GM10248 (cell line): Measurements from ENCODE around the gene EPHA6.
"Not testable (repeated sequence)": the region's sequence is repeated elsewhere in the genome, so short reads cannot be mapped to it uniquely, and the experiment has no call there.

Source experiments
- CTCF ChIA-PET: fragments of 300-600 bp; sonication (Branson Sonifier 250); formaldehyde crosslinking; extraction: SDS; loops from one replicate; lab custom pipeline; 2021; ENCODE audit warnings: antibody characterized with exemption; lab: Yijun Ruan, JAX
- POLR2A ChIA-PET: fragments of 350-650 bp; sonication (Branson Sonifier 250); formaldehyde crosslinking; extraction: SDS; loops from one replicate; lab custom pipeline; 2020; ENCODE audit warnings: antibody characterized with exemption; lab: Yijun Ruan, JAX
- DNase-seq: peaks from one replicate; pipeline ENCODE4 v3.0.0; 2012; ENCODE audit errors: extremely low spot score
- TF ChIP-seq, protein P1 (sequence below): IDR thresholded peaks from 2 replicates; pipeline ENCODE4 v1.5.1; 2012; ENCODE audit warnings: mild to moderate bottlenecking, low read depth; ENCODE audit errors: extremely low read depth, missing control alignments, control extremely low read depth

Gene EPHA6

DNA sequence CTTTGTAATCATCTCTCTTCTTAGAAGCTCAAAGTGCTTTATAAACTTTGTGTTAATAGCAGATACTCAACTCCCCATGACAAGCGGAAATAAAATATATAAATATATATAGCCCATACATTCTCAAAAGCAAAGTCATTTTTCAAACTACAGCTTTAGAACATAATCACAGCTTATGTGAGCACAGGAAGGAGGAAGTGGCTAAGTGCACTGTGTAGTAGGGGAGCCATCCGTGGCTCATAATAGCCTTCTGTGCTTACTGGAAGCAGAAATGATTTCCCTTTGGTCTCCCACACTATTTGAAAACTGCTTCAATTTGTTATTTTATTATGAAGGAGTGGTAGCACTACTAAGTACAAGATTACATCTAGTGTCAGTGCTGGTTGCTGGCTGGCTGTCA lies 798.7 kb downstream of the EPHA6 start:
- no peak for DNase-seq
- ChIA-PET POLR2A (no interaction called here), CTCF (interaction anchor here (1.6 kb wide), 1 partner anchor 8 kb away, joined by 4 read pairs; no protein-coding TSS in a partner anchor)
- TF ChIP-seq, protein P1, sequence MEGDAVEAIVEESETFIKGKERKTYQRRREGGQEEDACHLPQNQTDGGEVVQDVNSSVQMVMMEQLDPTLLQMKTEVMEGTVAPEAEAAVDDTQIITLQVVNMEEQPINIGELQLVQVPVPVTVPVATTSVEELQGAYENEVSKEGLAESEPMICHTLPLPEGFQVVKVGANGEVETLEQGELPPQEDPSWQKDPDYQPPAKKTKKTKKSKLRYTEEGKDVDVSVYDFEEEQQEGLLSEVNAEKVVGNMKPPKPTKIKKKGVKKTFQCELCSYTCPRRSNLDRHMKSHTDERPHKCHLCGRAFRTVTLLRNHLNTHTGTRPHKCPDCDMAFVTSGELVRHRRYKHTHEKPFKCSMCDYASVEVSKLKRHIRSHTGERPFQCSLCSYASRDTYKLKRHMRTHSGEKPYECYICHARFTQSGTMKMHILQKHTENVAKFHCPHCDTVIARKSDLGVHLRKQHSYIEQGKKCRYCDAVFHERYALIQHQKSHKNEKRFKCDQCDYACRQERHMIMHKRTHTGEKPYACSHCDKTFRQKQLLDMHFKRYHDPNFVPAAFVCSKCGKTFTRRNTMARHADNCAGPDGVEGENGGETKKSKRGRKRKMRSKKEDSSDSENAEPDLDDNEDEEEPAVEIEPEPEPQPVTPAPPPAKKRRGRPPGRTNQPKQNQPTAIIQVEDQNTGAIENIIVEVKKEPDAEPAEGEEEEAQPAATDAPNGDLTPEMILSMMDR, result no peak

DNA sequence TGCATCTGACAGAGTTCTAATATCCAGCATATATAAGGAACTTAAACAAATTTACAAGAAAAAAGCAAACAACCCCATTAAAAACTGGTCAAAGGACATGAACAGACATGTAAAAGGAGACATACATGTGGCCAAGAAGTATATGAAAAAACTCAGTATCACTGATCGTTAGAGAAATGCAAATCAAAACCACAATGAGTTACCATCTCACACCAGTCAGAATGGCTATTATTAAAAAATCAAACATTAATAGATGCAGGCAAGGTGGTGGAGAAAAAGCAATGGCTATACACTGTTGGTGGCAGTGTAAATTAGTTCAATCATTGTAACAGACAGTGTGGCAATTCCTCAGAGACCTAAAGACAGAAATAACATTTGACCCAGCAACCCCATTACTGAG lies 806.1 kb downstream of the EPHA6 start:
- CTCF ChIA-PET, result interaction anchor here (1.4 kb wide), 1 partner anchor 16 kb away, joined by 3 read pairs; no protein-coding TSS in a partner anchor
- DNase-seq, POLR2A ChIA-PET: not testable (repeated sequence)

DNA sequence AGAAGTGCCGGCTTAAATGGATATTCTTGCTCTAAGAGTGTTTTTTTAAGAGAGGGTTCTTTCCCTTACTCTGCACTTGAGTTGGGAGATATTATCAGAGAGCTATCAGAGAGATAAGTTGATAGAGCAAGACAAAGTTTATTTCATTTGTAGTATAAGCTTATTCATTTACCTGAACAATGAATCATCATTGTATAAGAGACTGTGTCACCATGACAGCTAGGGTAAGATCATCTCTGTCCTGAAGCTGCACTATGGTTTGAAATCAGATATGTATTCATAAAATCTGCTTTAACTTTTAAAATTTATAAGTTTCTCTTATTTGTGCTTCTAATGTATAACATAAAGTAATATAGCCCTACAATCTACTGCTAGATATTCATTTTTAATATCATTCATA lies 822.1 kb downstream of the EPHA6 start:
- no peak for DNase-seq
- TF ChIP-seq, protein P1, result no peak
- CTCF ChIA-PET, result interaction anchor here (1.1 to 1.8 kb wide), 3 partner anchors 10 to 16 kb away, joined by 3 to 4 read pairs (median 4); no protein-coding TSS in a partner anchor
- POLR2A ChIA-PET, result no interaction called here

DNA sequence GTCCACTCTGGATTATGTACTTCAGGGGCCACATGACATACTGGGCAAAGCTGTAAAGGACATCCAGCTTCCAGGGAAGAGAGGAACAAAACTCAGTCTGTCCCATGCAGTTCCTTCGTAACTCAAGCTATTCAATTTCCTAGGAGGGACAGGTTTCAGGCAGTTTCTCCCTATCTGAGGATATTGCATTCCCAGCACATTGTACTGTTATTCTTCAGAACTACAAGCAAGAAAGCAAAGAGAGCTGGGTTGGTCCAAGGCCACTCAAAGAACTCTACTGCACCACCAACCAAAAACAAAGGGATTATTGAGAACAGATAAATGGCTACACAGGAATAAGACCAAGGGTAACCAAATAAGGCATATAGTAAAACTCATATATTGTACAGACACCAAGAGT lies 832.5 kb downstream of the EPHA6 start:
- POLR2A ChIA-PET, result no interaction called here
- TF ChIP-seq, protein P1, result no peak
- DNase-seq, result no peak
- CTCF ChIA-PET, result interaction anchor here (1.2 kb wide), 1 partner anchor 11 kb away, joined by 4 read pairs; no protein-coding TSS in a partner anchor

DNA sequence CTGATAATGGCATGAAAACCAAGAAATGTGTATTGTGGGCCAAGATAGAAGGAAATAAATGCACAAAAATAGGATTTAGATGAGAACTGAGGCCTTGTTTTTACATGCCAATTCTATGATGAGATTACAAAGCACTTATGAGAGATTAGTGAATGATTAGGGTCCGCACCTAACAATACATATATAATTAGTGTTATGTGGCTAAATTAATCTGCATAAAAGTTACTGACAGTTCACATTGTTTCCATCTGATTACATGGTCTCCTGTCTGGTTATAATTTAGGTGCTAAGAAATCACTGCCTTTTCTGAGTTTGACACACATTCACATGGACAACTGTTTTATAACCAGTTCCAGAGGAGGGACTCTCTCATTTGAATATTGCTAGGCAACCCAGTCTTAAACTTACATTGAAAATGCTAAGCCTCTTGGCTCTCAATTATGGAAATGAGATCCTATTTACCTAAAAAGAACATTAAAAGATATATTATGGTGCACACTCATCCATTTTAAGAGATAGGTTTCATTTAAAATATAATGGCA lies 833.1 kb downstream of the EPHA6 start:
- ChIA-PET CTCF (no interaction called here), POLR2A (no interaction called here)
- TF ChIP-seq, protein P1, result no peak
- DNase-seq, result no peak

DNA sequence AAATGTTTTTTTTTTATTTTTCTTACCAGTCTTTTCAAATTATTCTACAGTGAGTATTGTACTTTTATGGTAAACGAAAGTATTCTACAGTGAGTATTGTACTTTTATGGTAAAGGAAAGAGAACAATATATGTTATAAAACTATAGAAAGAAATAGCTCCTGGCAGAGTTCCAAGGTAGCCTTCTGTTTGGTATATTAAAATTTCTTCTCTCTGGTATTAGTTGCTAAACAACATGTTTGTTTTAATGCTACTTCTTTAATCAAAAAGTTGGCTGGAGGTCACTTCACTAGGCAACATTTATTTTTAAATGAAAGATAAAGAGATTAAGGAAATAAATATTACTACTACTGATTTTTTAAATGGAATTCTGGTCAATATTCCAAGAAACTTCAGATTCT lies 841.6 kb downstream of the EPHA6 start:
- no peak for DNase-seq
- CTCF ChIA-PET, result interaction anchor here (1.2 to 1.5 kb wide), 2 partner anchors 15 to 63 kb away, joined by 3 read pairs; no protein-coding TSS in a partner anchor
- POLR2A ChIA-PET, result no interaction called here
- TF ChIP-seq, protein P1, result no peak

DNA sequence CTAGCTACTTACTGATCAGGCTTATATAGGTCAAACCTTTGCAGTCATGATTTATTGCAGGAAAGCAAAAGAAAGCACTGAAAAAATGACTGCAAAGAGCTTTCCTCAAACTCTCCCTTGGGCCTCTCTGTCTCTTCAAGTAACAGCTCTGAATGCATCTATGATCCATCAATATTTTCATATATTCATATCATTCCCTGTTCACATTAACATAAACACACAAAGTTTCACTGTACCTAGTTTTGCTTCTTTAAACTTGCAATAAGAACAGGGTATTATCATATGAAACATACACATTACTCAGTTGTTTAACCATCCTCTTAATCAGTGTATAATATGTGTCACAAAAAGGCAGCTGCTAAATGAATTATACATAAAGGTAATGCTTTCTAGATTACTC lies 842.2 kb downstream of the EPHA6 start:
- ChIA-PET POLR2A (no interaction called here), CTCF (interaction anchor here (1.2 to 1.5 kb wide), 2 partner anchors 14 to 63 kb away, joined by 3 read pairs; no protein-coding TSS in a partner anchor)
- no peak for DNase-seq
- TF ChIP-seq, protein P1, result no peak
